A673 (cell line): ENCODE data around the gene IL4R. TPM values are rescaled to one million over a fixed set of nuclear protein-coding genes. Genes with fewer than 3 reads are reported as not detected.

Experiments
- BruUV-seq: library from RNA; stranded (reverse); fragments of 400-500 nt; replicated peaks from 2 replicates; lab custom pipeline; 2021; lab: Mats Ljungman, UMichigan
- CTCF ChIA-PET: fragments of 300-600 bp; sonication (Branson Sonifier 250); formaldehyde crosslinking; loops from one replicate; lab custom pipeline; 2022; ENCODE audit warnings: antibody characterized with exemption; lab: Charles Lee
- POLR2A ChIA-PET: fragments of 300-600 bp; sonication (Branson Sonifier 250); formaldehyde crosslinking; loops from one replicate; lab custom pipeline; 2022; ENCODE audit warnings: antibody characterized with exemption; ENCODE audit not compliant: low non-redundant PET; lab: Charles Lee
- DNase-seq: peaks from one replicate; pipeline ENCODE4 v3.0.0-alpha.2; 2015; ENCODE audit warnings: low spot score
- H3K27ac ChIP-seq: fragments of 200-600 bp; sonication (generic); 2 replicates; pipeline ENCODE4 v1.5.1; 2016; ENCODE audit warnings: mixed run types, low read depth, mild to moderate bottlenecking, mixed read lengths, antibody characterized with exemption, low read length; ENCODE audit not compliant: poor library complexity, severe bottlenecking
- H3K27me3 ChIP-seq: fragments of 200-600 bp; sonication (generic); replicated peaks from 2 replicates; pipeline ENCODE4 v1.6.1; 2017; ENCODE audit warnings: mixed run types, low read depth, mild to moderate bottlenecking, mixed read lengths, antibody characterized with exemption, low read length; ENCODE audit not compliant: insufficient read depth, poor library complexity
- H3K36me3 ChIP-seq: fragments of 200-600 bp; sonication (generic); 2 replicates; pipeline ENCODE4 v1.6.1; 2016; ENCODE audit warnings: mixed run types, mild to moderate bottlenecking, mixed read lengths, antibody characterized with exemption, low read length; ENCODE audit not compliant: insufficient read depth, poor library complexity, severe bottlenecking
- H3K4me1 ChIP-seq: fragments of 200-600 bp; sonication (generic); 2 replicates; pipeline ENCODE4 v1.6.1; 2017; ENCODE audit warnings: mixed run types, mild to moderate bottlenecking, mixed read lengths, antibody characterized with exemption, low read length; ENCODE audit not compliant: insufficient read depth, poor library complexity, severe bottlenecking
- H3K4me3 ChIP-seq: fragments of 200-600 bp; sonication (generic); 2 replicates; pipeline ENCODE4 v1.5.1; 2016; ENCODE audit warnings: low read depth, mixed run types, mild to moderate bottlenecking, mixed read lengths, low read length; ENCODE audit not compliant: poor library complexity, severe bottlenecking
- H3K9me3 ChIP-seq: fragments of 200-600 bp; sonication (generic); 2 replicates; pipeline ENCODE4 v1.6.1; 2016; ENCODE audit warnings: mixed run types, low read depth, mild to moderate bottlenecking, mixed read lengths, antibody characterized with exemption, low read length; ENCODE audit not compliant: poor library complexity, severe bottlenecking
- EZH2 ChIP-seq: fragments of 200-600 bp; sonication (generic); IDR thresholded peaks from 2 replicates; pipeline ENCODE4 v1.6.1; 2017; ENCODE audit warnings: borderline replicate concordance, low read depth, mild to moderate bottlenecking, mixed read lengths, antibody characterized with exemption, low read length; ENCODE audit not compliant: poor library complexity, severe bottlenecking
- intact Hi-C: fragments of 100-400 bp; cut with micrococcal nuclease; formaldehyde crosslinking; loops from one replicate; pipeline ENCODE4 v1.10.0; 2022; ENCODE audit not compliant: unreplicated experiment
- total RNA-seq: library from RNA; stranded (reverse); gene quantifications from 2 replicates; pipeline ENCODE4 v1.2.3, GENCODE V29; 2021
- TF ChIP-seq, protein P1 (sequence below): fragments of 300-800, 200-600 bp; sonication (generic); conservative IDR thresholded peaks from 2 replicates; pipeline ENCODE4 v1.5.1; 2017; ENCODE audit warnings: low read depth, mild to moderate bottlenecking, antibody characterized with exemption, low read length, moderate library complexity, mixed read lengths

Gene IL4R
- total RNA-seq, 1 experiment from 2014 or later: 22.9 TPM

- POLR2A ChIA-PET: no interaction called here
Observed at GRCh38 chr16:27303256-27304100, 10.3 kb upstream of the IL4R start.

GRCh38 chr16:27304102-27304501, 9.7 kb upstream of the IL4R start:
- no TSS peak for BruUV-seq
- H3K4me3 ChIP-seq: no peak overlapping the region
- no peaks in the 10 kb centered on the region for H3K4me1 ChIP-seq
- H3K36me3 ChIP-seq: no peaks in the 10 kb centered on the region
- CTCF ChIA-PET: no interaction called here
- no peaks in the 10 kb centered on the region for H3K27me3 ChIP-seq
- POLR2A ChIA-PET: no interaction called here
- no peak for TF ChIP-seq EZH2
- TF ChIP-seq, protein P1, sequence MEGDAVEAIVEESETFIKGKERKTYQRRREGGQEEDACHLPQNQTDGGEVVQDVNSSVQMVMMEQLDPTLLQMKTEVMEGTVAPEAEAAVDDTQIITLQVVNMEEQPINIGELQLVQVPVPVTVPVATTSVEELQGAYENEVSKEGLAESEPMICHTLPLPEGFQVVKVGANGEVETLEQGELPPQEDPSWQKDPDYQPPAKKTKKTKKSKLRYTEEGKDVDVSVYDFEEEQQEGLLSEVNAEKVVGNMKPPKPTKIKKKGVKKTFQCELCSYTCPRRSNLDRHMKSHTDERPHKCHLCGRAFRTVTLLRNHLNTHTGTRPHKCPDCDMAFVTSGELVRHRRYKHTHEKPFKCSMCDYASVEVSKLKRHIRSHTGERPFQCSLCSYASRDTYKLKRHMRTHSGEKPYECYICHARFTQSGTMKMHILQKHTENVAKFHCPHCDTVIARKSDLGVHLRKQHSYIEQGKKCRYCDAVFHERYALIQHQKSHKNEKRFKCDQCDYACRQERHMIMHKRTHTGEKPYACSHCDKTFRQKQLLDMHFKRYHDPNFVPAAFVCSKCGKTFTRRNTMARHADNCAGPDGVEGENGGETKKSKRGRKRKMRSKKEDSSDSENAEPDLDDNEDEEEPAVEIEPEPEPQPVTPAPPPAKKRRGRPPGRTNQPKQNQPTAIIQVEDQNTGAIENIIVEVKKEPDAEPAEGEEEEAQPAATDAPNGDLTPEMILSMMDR: no peak
- no peak overlapping the region for H3K27ac ChIP-seq
- intact Hi-C loops: no loop called here
- H3K9me3 ChIP-seq: peaks cover 4% of the 10 kb centered on the region
- no peak for DNase-seq

More at GRCh38 chr16:27303256-27304100, 10.3 kb upstream of the IL4R start:
- BruUV-seq: no TSS peak
- no peaks in the 10 kb centered on the region for H3K27me3 ChIP-seq
- H3K27ac ChIP-seq: no peak overlapping the region
- no peaks in the 10 kb centered on the region for H3K9me3 ChIP-seq
- H3K36me3 ChIP-seq: no peaks in the 10 kb centered on the region
- DNase-seq: no peak
- no peaks in the 10 kb centered on the region for H3K4me1 ChIP-seq
- intact Hi-C loops: no loop called here
- CTCF ChIA-PET: no interaction called here
- no peak for TF ChIP-seq EZH2
- TF ChIP-seq, protein P1: no peak
- no peak overlapping the region for H3K4me3 ChIP-seq

DNA sequence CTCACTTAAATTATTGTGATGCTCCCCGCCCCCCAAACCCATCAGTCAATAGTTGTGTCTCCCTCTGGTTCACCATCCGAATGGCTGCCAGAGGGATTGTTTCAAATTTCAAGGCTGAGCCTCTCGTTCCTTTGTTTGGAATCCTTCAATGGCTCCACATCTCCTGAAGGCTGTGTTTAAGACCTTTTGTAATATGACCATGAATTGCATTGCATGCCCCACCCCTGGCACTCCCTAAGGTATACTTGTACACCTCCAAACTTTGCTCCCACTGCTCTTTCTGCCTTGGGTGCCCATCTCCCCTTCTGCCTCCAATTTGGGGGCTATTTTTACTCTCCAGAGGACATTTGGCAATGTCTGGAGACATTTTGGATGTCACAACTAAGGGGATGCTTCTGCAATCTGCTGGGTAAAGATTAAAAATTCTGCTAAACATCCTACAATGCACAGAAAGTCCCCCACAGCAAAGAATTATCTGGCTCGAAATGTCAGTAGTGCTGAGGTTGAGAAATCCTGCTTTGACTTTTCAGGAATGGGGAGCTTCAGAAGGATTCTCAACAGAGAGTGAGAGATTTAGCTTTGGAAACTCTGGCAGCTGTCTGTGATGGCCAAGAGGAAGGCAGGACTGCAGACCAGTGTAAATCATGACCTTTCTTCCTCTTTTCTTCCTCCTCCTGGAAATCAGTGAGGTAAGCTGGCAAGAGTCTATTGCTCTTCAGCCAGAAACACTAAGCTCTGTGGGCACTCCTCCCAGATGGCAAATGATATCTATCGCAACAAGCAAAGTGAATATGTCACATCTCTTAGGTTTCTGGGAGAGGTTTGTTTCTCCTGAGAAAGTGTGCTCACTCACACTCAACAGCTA, 8.7 kb upstream of the IL4R start:
- Histone ChIP-seq H3K36me3 (no peaks in the 10 kb centered on the region), H3K27ac (no peak overlapping the region), H3K4me3 (no peak overlapping the region), H3K27me3 (no peaks in the 10 kb centered on the region), H3K4me1 (no peaks in the 10 kb centered on the region), H3K9me3 (peaks cover 5% of the 10 kb centered on the region)
- POLR2A ChIA-PET: no interaction called here
- BruUV-seq: no TSS peak
- no peak for DNase-seq
- no peak for TF ChIP-seq EZH2
- TF ChIP-seq, protein P1: no peak
- CTCF ChIA-PET: no interaction called here
- intact Hi-C loops: no loop called here
